ENCODE data around the gene MMP13.

DNA sequence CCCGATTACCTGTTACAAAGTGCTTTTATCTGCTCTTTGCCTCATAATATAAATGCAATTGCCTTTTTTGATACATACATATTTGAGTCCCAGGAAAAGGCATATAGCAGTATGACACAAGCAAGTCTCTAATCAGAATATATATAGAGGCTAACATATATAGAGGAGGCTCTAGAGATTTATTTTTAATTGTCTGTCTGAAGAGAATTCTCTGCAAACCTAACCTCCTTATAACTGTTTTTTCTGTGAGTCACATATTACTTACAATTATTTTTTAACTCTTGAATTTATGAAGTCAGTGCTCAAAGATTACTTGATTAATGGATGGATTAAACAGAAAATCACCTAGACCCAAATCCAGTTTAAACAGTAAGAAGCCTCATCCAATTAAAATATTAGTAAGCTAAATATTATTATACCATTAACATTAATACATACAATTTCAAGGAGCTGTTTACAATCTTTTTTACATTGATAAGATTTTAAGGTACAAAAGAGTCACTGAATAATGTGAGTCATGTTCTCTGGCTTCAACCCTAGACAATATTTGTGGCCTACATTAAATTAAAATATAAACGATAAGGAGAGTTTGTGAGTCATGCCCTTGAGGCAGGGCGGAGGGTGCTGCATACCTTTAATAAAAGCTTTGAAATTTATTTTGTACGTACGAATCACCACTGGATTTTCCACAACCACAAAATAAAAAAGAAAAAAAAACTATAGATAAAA lies 19.2 kb upstream of the MMP13 start:
- TF ChIP-seq, protein P1, sequence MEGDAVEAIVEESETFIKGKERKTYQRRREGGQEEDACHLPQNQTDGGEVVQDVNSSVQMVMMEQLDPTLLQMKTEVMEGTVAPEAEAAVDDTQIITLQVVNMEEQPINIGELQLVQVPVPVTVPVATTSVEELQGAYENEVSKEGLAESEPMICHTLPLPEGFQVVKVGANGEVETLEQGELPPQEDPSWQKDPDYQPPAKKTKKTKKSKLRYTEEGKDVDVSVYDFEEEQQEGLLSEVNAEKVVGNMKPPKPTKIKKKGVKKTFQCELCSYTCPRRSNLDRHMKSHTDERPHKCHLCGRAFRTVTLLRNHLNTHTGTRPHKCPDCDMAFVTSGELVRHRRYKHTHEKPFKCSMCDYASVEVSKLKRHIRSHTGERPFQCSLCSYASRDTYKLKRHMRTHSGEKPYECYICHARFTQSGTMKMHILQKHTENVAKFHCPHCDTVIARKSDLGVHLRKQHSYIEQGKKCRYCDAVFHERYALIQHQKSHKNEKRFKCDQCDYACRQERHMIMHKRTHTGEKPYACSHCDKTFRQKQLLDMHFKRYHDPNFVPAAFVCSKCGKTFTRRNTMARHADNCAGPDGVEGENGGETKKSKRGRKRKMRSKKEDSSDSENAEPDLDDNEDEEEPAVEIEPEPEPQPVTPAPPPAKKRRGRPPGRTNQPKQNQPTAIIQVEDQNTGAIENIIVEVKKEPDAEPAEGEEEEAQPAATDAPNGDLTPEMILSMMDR (IDR thresholded peaks at IDR 0.05) = no peak
- no peak for TF ChIP-seq POLR2A (IDR thresholded peaks at IDR 0.05)
